HEK293T (cell line): ENCODE data around the gene PPP1CC.

ENCODE experiments used
- ARNT ChIP-seq: fragments of 450-650 bp; IDR thresholded peaks from 2 replicates; pipeline ENCODE4 v1.6.1; 2017; ENCODE audit warnings: mild to moderate bottlenecking
- BHLHE40 ChIP-seq: fragments of 450-650 bp; IDR thresholded peaks from 2 replicates; pipeline ENCODE4 v1.6.1; 2016; ENCODE audit warnings: mild to moderate bottlenecking, moderate library complexity, borderline replicate concordance
- CTBP1 ChIP-seq: fragments of 450-650 bp; IDR thresholded peaks from 2 replicates; pipeline ENCODE4 v1.6.1; 2016; ENCODE audit warnings: borderline replicate concordance
- ELF4 ChIP-seq: fragments of 450-650 bp; IDR thresholded peaks from 2 replicates; pipeline ENCODE4 v1.6.1; 2017; ENCODE audit warnings: antibody characterized with exemption
- FOXA1 ChIP-seq: fragments of 450-650 bp; IDR thresholded peaks from 2 replicates; pipeline ENCODE4 v1.6.1; 2016; ENCODE audit warnings: mild to moderate bottlenecking
- FOXM1 ChIP-seq: fragments of 450-650 bp; IDR thresholded peaks from 2 replicates; pipeline ENCODE4 v1.6.1; 2017; ENCODE audit warnings: mild to moderate bottlenecking, borderline replicate concordance
- HDGF ChIP-seq: fragments of 450-650 bp; IDR thresholded peaks from 2 replicates; pipeline ENCODE4 v1.6.1; 2017; ENCODE audit warnings: antibody characterized with exemption, borderline replicate concordance
- L3MBTL2 ChIP-seq: fragments of 450-650 bp; conservative IDR thresholded peaks from 2 replicates; pipeline ENCODE4 v1.6.1; 2016; ENCODE audit warnings: mild to moderate bottlenecking
- LEF1 ChIP-seq: fragments of 450-650 bp; IDR thresholded peaks from 2 replicates; pipeline ENCODE4 v1.6.1; 2017; ENCODE audit warnings: mild to moderate bottlenecking, borderline replicate concordance
- NFRKB ChIP-seq: fragments of 450-650 bp; IDR thresholded peaks from 2 replicates; pipeline ENCODE4 v1.6.1; 2016; ENCODE audit warnings: mild to moderate bottlenecking, moderate library complexity
- SP1 ChIP-seq: fragments of 450-650 bp; IDR thresholded peaks from 2 replicates; pipeline ENCODE4 v1.6.1; 2017
- SUZ12 ChIP-seq: fragments of 450-650 bp; IDR thresholded peaks from 2 replicates; pipeline ENCODE4 v1.6.1; 2016; ENCODE audit warnings: mild to moderate bottlenecking
- TARDBP ChIP-seq: fragments of 450-650 bp; IDR thresholded peaks from 2 replicates; pipeline ENCODE4 v1.6.1; 2016
- ZNF384 ChIP-seq: fragments of 450-650 bp; IDR thresholded peaks from 2 replicates; pipeline ENCODE4 v1.6.1; 2016

GRCh38 chr12:110687396-110688169, 55.1 kb downstream of the PPP1CC start:
- TF ChIP-seq FOXM1 (no peak), ELF4 (no peak), HDGF (no peak), ZNF384 (no peak), FOXA1 (no peak), NFRKB (no peak), L3MBTL2 (no peak), BHLHE40 (no peak), LEF1 (no peak), CTBP1 (no peak), SP1 (no peak), ARNT (no peak), SUZ12 (no peak), TARDBP (no peak)
